Keratinocyte (primary cell): ENCODE data around the gene BAHCC1.

Source experiments
- CTCF ChIP-seq, 3 experiments: IDR thresholded peaks in 1 of 3; conservative IDR thresholded peaks in 1 of 3; optimal IDR thresholded peaks in 1 of 3; 2 replicates in 2 of 3; 3 replicates in 1 of 3; pipeline versions ENCODE3 to v1.5.1; 2011; ENCODE audit warnings: low read length in 3 of 3, mild to moderate bottlenecking in 3 of 3, moderate library complexity in 2 of 3, control low read depth in 1 of 3, inconsistent platforms in 1 of 3; ENCODE audit not compliant: insufficient read depth in 2 of 3; ENCODE audit errors: extremely low read depth in 1 of 3
- EZH2 ChIP-seq: IDR thresholded peaks from one replicate; pipeline ENCODE4 v1.6.1; 2012; ENCODE audit warnings: inconsistent platforms, mild to moderate bottlenecking, low read length, moderate library complexity

DNA sequence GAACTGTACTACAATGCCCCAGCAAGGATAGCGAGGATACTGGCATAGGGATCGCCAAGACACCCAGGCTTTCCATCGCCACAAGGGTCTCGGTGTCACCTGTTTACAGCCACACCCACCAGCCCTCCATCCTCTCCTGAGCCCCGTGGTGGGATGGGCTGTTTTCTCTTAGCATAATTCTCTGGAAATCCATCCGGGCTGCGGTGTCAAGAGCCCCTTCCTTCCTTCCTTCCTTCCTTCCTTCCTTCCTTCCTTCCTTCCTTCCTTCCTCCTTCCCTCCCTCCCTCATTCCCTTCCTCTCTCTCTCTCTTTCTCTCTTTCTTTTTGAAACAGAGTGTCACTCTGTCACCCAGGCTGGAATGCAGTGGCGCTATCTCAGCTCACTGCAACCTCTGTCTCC is 36.0 kb upstream of the BAHCC1 start:
- TF ChIP-seq CTCF (optimal IDR thresholded peaks at IDR 0.05 in 1 of 3, IDR thresholded peaks at IDR 0.05 in 1 of 3, conservative IDR thresholded peaks at IDR 0.05 in 1 of 3; ENCODE audit: extremely low read depth in 1 of 3, insufficient read depth in 2 of 3, low read length in 3 of 3) (no peak), EZH2 (no peak)
